ENCODE measurements around the gene ORC3.
"Not testable (repeated sequence)": the region's sequence is repeated elsewhere in the genome, so short reads cannot be mapped to it uniquely, and the experiment has no call there.

Gene ORC3

GRCh38 chr6:87606199-87606598 lies 16.3 kb downstream of the ORC3 start:
- DNase-seq, result no peak

- no peak for DNase-seq
Measured at GRCh38 chr6:87608802-87609201, 18.9 kb downstream of the ORC3 start.

GRCh38 chr6:87613018-87613417 lies 23.1 kb downstream of the ORC3 start:
- not testable (repeated sequence) for DNase-seq

- DNase-seq, result no peak
Measured at GRCh38 chr6:87617405-87617804, 27.5 kb downstream of the ORC3 start.

- no peak for DNase-seq
Measured at GRCh38 chr6:87618531-87618930, 28.6 kb downstream of the ORC3 start.

- no peak for DNase-seq
Measured at GRCh38 chr6:87623248-87623647, 33.3 kb downstream of the ORC3 start.

- DNase-seq, result no peak
Measured at GRCh38 chr6:87628424-87628823, 38.5 kb downstream of the ORC3 start.

GRCh38 chr6:87628881-87629280 lies 38.9 kb downstream of the ORC3 start:
- DNase-seq, result no peak

GRCh38 chr6:87630746-87631145 lies 40.8 kb downstream of the ORC3 start:
- DNase-seq, result no peak

GRCh38 chr6:87633851-87634250 lies 43.9 kb downstream of the ORC3 start:
- DNase-seq, result no peak

- no peak for DNase-seq
Measured at GRCh38 chr6:87636315-87636714, 46.4 kb downstream of the ORC3 start.

GRCh38 chr6:87637106-87637505 lies 47.2 kb downstream of the ORC3 start:
- no peak for DNase-seq

GRCh38 chr6:87639373-87639772 lies 49.4 kb downstream of the ORC3 start:
- no peak for DNase-seq

- DNase-seq, result no peak
Measured at GRCh38 chr6:87641065-87641692, 51.2 kb downstream of the ORC3 start.

GRCh38 chr6:87645080-87645479 lies 55.1 kb downstream of the ORC3 start:
- no peak for DNase-seq

- DNase-seq, result no peak
Measured at GRCh38 chr6:87653074-87653962, 63.4 kb downstream of the ORC3 start.

GRCh38 chr6:87654122-87654521 lies 64.2 kb downstream of the ORC3 start:
- DNase-seq, result no peak

- DNase-seq, result no peak
Measured at GRCh38 chr6:87654875-87655454, 65.0 kb downstream of the ORC3 start.

- no peak for DNase-seq
Measured at GRCh38 chr6:87655824-87656223, 65.9 kb downstream of the ORC3 start.

- no peak for DNase-seq
Measured at GRCh38 chr6:87656857-87657256, 66.9 kb downstream of the ORC3 start.

- no peak for DNase-seq
Measured at GRCh38 chr6:87658516-87658915, 68.6 kb downstream of the ORC3 start.

- no peak for DNase-seq
Measured at GRCh38 chr6:87660226-87660911, 70.4 kb downstream of the ORC3 start.

GRCh38 chr6:87661016-87661415 lies 71.1 kb downstream of the ORC3 start:
- no peak for DNase-seq
